H1 (cell line): Measurements from ENCODE around the gene SLC17A1. TPM values are rescaled to one million over a fixed set of nuclear protein-coding genes. Genes with fewer than 3 reads are reported as not detected.

Experiments
- ATF2 ChIP-seq: IDR thresholded peaks from 2 replicates; pipeline ENCODE4 v1.6.1; 2012; ENCODE audit warnings: low read length, inconsistent platforms
- BRCA1 ChIP-seq: IDR thresholded peaks from 2 replicates; pipeline ENCODE4 v1.6.1; 2012; ENCODE audit warnings: low read depth, low read length, improper control_type of control experiment
- CHD7 ChIP-seq: fragments of 300-600 bp; sonication (generic); IDR thresholded peaks from 2 replicates; pipeline ENCODE4 v1.7.1; 2012; ENCODE audit warnings: low read length, moderate library complexity, mild to moderate bottlenecking, inconsistent platforms; ENCODE audit not compliant: insufficient replicate concordance
- EZH2 ChIP-seq: fragments of 200-600 bp; sonication (generic); IDR thresholded peaks from 2 replicates; pipeline ENCODE4 v1.7.1; 2012; ENCODE audit warnings: low read depth, mild to moderate bottlenecking, moderate library complexity, low read length, inconsistent platforms; ENCODE audit not compliant: severe bottlenecking
- GABPA ChIP-seq: IDR thresholded peaks from 2 replicates; pipeline ENCODE4 v1.6.1; 2011; ENCODE audit warnings: mild to moderate bottlenecking, low read length, moderate library complexity, borderline replicate concordance; ENCODE audit not compliant: insufficient read depth
- KDM5A ChIP-seq: fragments of 200-600 bp; IDR thresholded peaks from 2 replicates; pipeline ENCODE4 v1.7.1; 2012; ENCODE audit warnings: mild to moderate bottlenecking, low read length, inconsistent platforms, mixed read lengths
- RFX5 ChIP-seq: IDR thresholded peaks from 2 replicates; pipeline ENCODE4 v1.6.1; 2011; ENCODE audit warnings: low read depth, low read length, improper control_type of control experiment, borderline replicate concordance
- TEAD4 ChIP-seq: IDR thresholded peaks from 2 replicates; pipeline ENCODE4 v1.6.1; 2012; ENCODE audit warnings: low read depth, low read length, inconsistent platforms, mixed read lengths
- polyA plus RNA-seq, 7 experiments: library from polyadenylated mRNA; depleted of rRNA in 3 of 7; stranded (reverse) in 5 of 7; unstranded in 2 of 7; fragments of >200 nt in 5 of 7; fragments of 200-250 nt in 2 of 7; gene quantifications; 1 replicate in 5 of 7; 2 replicates in 1 of 7; 4 replicates in 1 of 7; pipeline versions ENCODE4 v1.2.1 to v1.2.3, GENCODE V29; 2011 to 2013; ENCODE audit warnings: missing spikeins in 2 of 7, mixed read lengths in 2 of 7
- total RNA-seq: library from RNA; stranded (reverse); fragmentation: NEBNext Ultra II Directional; extraction: Animal tissue kit (Norgen Biotek cat#: 25700); gene quantifications from 2 replicates; pipeline ENCODE4 v1.2.1, GENCODE V29; 2021

SLC17A1 gene
- total and polyA plus RNA-seq, 2 of the 8 experiments (the other 6 are each of a cell fraction or from before 2014, with no cell fraction given), result not detected

GRCh38 chr6:25872814-25873213, 41.0 kb upstream of the SLC17A1 start (continued):
- no peak for TF ChIP-seq ATF2
- TF ChIP-seq KDM5A, result no peak
- no peak for TF ChIP-seq GABPA
- no peak for TF ChIP-seq EZH2
- TF ChIP-seq BRCA1, result no peak
- no peak for TF ChIP-seq CHD7
- no peak for TF ChIP-seq TEAD4
- no peak for TF ChIP-seq RFX5
- TF ChIP-seq, all 59 proteins: peak for 0
